Activated CD4-positive, alpha-beta T cell treated with anti-CD3 and anti-CD28 coated beads, Interleukin-2, amount 50 U/mL, for 4 hours (primary cell): ENCODE results near the gene PXDN.

Source experiments
- DNase-seq, 2 experiments: peaks; one replicate each; pipeline ENCODE4 v3.0.0-alpha.2; 2020

Gene PXDN

GRCh38 chr2:1591978-1592907 lies 152.1 kb downstream of the PXDN start:
- no peak for DNase-seq

DNA sequence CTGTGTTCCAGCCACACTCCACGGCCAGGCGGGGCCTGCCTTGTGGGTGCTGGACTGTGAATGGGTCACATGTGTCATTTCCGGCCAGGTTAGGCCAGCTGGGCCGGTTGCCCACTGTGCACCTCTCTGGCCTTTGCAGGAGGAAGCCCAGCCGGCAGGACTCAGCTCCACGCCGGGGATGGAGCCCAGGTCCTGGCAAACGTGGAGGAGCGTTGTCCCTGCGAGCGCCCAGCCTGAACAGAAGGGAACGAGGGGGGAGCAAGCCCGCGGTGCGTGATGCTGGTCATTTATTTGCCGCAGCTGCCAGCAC lies 152.9 kb downstream of the PXDN start:
- no peak for DNase-seq

- no peak for DNase-seq
These were observed 153.5 kb downstream of the PXDN start for GRCh38 chr2:1590596-1591460.

GRCh38 chr2:1588978-1589621 lies 155.2 kb downstream of the PXDN start:
- DNase-seq, result no peak

DNA sequence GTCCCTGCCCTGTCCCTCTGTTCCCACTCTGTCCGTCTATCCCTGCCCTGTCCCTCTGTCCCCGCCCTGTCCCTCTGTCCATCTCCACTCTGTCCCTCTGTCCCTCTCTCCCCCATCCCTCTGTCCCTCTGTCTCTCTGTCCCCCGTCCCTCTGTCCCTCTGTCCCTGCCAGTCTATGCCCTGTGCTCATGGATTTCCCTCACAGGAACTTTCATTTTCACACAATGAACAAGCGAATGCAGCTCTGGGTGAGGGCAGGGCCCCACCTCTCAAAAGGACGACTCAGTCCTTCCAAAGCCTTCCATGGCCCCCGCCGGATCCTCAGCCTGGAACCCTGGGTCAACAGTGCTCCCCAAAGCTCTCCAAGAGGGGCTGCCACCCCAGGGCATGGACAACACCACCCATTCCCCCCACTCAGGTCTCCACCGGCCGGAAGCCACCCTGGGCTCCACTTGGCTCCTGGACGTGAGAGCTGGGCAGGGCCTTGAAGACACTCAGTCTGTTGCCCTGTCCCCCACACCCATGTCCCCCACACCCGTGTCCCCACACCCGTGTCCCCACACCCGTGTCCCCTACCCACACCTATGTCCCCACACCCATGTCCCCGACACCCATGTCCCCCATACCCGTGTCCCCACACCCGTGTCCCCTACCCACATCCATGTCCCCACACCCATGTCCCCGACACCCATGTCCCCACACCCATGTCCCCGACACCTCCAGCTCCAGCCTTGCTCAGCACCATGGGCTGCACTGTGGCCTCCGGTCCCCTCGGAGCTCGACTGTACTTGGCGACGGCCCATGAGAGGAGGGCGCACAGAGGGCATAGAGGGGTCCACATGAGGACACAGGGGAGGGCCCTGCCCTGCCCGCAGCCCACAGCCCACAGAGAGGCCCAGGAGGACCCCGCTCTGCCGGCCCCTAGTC lies 156.0 kb downstream of the PXDN start:
- no peak for DNase-seq

DNA sequence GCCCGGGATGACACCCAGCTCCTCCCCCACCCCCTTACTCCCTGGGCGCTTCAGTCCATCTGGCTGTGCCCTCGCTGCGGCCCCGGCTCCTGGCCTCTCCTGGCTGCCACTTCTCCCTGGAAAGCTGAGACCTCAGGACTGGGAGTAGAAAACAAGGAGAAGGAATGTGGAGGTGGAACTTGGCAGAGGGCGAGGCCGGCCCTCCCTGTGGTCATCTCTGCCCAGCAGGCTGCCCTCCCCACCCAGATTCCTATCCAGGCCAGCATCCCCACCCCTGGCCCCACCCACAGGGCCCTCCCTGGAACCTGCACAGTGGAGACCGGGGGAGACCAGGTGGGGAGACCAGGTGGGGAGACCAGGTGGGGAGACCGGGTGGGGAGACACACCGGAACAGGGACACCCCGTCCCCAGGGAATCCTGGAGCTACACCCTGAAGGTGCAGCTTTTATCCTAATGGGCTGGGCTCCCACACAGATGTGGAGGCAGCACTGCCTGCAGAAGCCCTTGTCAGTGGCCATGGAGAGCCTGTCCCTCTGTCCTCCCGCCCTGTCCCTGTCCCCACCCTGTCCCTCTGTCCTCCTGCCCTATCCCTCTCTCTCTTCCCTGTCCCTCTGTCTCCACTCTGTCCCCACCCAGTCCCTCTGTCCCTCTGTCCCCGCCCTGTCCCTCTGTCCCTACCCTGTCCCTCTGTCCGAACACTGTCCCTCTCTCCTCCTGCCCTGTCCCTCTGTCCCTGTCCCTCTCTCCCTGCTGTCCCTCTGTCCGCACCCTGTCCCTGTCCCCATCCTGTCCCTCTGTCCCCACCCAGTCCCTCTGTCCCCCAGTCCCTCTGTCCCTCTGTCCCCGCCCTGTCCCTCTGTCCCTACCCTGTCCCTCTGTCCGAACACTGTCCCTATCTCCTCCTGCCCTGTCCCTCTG lies 157.1 kb downstream of the PXDN start:
- DNase-seq, result no peak

GRCh38 chr2:1586251-1586922 lies 157.9 kb downstream of the PXDN start:
- DNase-seq, result no peak

- no peak for DNase-seq
These were observed 158.7 kb downstream of the PXDN start for GRCh38 chr2:1585635-1586034.

- no peak for DNase-seq
These were observed 159.4 kb downstream of the PXDN start for GRCh38 chr2:1584691-1585485.

DNA sequence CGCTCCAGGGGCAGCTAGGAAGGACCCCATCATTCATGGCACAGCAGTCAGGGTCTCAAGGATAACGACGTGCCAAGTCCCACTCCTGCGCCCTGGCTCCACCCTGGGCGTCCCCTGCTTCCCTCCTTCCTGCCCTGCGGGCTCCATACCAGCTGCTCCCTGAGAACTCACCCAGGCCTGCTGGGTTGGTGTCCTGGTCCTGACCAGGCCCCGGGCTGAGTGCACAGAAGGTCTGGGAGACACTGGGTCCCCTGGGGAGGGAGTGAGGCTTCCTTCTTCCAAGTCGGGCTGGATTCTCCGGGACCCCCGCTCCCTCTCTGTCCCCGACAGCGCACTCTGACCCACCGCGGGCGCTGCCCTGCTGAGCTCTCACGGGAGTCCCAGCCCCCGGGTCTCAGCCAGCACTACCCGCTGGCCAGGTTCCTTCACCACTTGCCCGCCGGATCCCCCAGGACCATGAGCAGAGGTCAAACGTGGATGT lies 160.2 kb downstream of the PXDN start:
- no peak for DNase-seq

DNA sequence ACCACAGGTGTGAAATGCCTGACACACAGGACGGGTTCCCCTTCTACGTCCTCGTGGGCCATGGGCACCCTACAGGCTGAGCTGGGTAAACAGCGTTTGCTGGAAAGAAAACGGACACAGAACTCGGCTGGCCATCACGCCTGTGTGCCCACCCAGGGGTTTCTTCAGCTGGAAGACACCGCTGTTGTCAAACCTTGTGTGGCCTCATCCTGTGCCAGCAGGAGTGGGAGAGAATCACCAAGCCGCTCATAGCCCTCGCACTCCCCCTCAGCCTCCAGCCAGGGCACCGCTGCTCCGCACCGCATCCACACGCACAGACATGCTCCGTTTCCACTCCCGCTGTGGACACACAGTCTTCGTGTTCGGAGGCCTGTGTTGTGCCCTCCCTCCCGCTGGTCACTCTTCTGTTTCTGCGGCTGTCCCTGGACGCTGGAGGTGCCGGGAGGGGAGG lies 161.4 kb downstream of the PXDN start:
- no peak for DNase-seq

DNA sequence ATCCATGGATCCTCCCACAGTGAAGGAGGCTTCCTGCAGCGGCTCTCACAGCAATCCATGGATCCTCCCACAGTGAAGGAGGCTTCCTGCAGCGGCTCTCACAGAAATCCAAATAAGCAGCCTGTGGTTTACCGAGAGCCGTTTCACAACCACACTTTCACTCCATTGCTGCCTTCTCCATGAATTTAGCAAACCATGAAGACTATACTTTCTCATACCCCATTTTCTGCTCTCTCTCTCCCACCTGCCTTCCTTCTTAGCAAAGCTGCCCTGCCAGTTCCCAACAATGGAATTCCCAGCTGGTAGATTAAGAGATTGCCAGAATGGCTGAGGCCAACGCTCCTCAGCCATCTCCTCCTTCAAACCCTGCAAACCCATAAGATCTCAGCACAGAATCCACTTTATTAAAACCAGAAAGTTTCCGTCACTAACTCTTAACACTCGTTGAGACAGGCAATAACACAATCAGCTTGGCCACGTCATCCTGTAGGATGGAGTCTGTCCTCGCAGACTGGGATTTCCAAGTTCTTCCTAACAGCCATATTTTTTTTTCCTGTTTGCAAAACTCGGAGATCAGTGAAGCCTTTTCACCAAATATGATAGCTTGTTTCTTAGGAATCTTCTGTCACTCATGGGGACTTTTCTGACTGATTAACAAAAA lies 162.2 kb downstream of the PXDN start:
- no peak for DNase-seq
